Activated naive CD8-positive, alpha-beta T cell treated with anti-CD3 and anti-CD28 coated beads, Interleukin-2, amount 50 U/mL, for 16 hours (primary cell): ENCODE data around the gene CTNNA1.
"Not testable (repeated sequence)": the region's sequence is repeated elsewhere in the genome, so short reads cannot be mapped to it uniquely, and the experiment has no call there.

Experiments used
- DNase-seq: peaks from one replicate; pipeline ENCODE4 v3.0.0-alpha.2; 2020; ENCODE audit warnings: low read depth, low spot score

The CTNNA1 gene

DNA sequence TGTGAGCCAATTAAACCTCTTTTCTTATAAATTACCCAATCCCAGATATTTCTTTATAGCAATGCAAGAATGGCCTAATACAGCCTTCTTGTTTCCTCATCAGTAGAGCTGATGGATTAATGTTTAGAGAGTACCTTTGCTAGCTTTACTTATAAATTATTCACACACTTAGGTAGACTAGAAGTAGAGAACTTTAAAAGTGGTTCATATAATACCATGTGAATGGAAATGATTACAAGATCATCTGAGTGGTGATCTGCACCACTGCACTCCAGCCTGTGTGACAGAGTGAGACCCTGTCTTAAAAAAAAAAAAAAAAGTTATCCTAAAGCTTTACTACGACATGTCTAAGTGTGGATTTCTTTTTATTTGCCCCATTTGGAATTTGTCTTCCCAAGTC lies 145.1 kb downstream of the CTNNA1 start:
- DNase-seq: no peak

DNA sequence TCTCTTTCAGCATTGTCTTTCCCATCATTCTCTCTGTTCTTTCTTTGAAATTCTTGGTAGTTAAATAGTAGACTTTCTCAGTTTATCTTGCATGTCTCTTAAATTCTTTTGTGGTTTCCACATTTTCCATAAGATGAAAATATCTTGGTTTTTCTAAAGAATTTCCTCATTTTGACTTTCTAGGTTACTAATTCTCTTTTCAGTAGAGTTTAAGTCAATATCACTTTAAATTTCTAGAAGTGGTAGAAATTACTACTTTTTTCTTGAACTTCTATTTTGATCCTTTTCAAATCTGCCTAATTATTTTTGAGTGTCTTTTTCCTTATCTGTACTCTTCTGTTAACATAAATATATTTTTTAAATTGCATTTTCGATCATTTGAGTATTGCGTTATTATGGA lies 145.5 kb downstream of the CTNNA1 start:
- no peak for DNase-seq

DNA sequence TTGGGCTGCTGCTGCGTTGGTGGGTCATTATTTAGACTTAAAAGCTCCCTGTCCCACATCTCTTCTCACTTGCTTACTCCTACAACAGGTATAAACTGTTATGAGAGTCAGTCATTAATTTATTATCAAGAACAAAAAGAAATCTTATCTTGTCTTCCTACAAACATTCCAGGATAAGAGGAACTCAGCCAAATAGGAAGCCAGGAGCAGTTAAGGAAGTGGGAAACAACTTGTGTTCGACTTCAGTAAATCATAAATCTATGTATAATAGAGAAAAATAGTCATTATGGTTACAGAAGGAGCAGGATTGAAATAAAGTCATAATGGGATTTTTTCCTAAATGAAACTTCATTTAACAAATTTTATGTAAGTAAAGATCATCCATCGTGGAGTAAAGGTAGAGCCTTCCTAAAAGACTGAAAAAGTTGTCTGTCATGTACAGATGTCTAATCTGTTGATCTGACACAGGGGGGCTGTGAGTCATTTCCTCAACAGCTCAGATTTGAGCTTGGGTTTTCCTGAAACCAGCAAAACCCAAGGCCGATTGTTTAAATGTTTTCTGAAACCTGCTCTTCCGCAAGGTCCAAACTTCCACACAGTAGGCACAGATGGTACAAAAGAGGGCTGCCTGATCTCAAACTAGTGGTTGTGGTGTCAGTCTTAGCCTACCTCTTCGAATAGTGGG lies 147.2 kb downstream of the CTNNA1 start:
- DNase-seq: no peak

- DNase-seq: no peak
Observed at GRCh38 chr5:138901716-138902115, 148.5 kb downstream of the CTNNA1 start.

DNA sequence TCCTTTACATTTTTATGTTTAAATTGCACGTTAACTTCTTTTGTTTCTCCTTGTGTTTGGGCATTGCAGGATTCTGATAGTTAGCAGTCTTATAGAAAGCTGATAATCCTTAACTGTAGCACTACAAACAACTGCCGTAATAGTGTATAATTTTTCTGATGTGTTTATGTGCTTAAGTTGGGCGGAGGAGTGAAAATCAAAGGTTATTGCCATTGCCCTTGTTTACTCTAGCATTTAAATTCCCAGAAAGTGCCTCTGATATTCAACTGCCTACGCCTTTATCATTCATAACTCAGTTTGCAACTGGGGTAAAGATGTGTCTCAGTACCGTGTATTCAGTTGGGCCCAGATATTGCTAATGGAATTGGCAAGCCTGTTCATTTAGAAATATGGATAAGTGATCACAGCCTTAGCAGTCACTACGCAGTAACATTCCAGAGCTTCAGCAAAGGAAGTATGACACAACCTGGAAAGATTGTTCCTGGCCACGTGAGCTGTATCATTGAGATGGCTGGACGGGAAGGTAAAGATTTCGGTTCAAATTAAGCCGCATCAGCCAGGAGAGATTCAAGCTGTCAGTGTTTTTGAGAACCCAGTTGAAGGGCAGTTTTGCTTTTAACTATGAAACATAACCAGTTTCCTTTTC lies 150.0 kb downstream of the CTNNA1 start:
- no peak for DNase-seq

DNA sequence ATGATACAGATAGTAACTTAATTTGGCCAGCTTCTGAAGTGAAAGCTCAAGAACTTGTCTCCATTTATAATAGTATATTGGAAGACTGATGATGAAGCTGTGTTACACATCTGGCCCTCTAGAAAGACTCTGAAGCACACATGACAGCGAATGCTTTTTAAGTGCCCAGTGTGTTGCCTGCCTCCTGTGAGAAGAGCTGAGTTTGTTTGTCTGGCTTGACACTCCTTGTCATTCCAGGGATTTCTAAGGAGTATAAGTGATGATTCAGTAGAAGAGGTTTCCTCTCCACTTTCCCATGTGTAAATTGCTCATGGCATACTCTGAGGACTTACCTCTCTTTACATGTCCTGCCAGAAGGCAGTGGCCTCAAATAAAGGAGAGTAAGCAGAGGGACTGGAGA lies 152.3 kb downstream of the CTNNA1 start:
- DNase-seq: no peak

DNA sequence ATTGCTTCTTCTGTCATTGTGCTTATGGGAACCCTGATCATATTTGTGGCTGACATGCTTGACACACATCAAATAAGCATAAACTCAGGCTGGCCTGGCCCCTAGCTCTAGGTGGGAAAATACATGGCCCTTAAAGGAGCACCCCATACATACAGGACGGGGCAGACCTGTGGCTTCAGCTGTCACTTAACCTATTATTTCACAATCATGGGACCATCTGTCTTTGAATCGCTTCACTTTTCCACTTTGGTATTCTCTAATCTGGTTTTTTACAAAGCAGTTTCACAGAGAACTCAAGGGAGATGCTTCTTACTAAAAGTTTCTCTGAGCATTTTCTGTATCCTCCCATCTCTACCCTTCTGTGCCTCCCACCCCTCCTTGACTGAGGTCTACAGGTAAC lies 156.5 kb downstream of the CTNNA1 start:
- no peak for DNase-seq

DNA sequence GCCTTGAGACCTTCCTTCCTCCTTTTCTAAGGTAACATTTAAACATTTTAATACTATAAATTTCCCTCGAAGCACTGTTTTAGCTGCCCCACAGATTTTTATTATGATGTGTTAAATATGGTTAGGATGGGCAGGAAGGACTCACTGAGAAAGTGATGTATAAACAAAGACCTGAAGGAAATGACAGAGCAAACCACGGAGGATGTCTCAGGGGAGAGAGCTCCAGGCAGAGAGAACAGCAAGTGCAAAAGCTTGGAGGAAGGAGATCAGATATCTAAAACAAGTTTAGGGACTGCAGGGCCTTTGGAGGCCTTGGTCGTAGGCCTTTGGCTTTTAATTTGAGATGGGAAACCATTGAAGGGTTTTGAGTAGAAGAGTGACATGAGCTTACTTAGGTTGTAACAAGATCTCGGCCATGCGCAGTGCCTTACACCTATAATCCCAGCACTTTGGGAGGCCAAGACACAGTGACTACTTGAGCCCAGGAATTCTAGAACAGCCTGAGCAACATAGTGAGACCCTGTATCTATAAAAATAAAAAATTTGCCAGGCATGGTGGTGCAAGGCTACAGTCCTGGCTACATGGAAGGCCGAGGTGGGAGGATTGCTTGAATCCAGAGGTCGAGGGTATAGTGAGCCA lies 157.4 kb downstream of the CTNNA1 start:
- DNase-seq: no peak

DNA sequence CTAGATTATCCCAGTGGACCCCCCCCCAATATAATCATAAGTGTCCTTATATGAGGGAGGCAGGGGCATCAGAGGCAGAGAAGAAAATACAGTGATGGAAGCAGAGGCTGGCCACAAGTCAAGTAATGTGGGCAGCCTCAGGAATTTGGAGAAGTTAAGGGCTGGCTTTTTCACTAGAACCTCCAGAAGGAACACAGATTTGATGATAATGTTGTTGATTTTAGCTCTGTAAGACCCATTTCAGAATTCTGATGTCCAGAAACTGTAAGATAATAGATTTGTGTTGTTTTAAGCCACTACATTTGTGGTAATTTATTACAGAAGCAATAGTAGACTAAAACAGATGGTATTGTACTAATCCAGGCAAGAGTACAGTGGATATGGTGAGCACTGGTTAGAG lies 158.2 kb downstream of the CTNNA1 start:
- DNase-seq: no peak

- no peak for DNase-seq
Observed at GRCh38 chr5:138912093-138912492, 158.9 kb downstream of the CTNNA1 start.

DNA sequence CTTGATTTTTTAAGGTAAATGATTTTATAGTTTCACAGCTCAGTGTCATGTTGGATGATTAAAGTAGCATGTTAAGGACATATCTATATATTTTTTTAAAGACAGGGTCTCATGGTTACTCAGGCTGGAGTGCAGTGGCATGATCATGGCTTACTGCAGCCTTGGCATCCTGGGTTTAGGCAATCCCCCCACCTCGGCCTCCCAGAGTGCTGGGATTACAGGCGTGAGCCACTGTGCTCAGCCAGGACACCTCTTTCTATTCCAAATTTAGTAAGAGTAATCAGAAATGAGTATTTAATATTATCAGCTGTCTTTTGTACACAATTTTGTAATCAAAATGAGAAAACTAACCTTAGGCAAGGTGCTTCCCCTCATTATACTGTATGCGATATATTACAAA lies 160.5 kb downstream of the CTNNA1 start:
- DNase-seq: no peak

DNA sequence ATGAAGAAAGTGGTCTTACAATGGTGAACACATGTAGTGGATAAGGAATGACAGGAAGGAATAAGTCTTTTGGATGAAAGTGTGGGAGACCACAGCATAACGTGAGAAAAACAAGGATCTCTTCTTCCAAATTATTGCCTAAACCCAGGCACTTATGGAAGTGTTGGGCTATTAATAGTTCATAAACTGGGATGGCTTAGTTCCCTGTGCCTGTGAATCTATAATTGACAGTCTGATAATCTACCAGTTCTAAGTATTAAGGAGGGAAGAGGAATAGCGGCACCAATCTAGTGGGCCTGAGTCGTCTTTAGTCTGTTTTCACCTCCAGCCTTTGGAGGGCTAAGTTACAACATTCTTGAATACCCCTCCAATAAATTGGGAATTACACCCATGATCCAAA lies 161.1 kb downstream of the CTNNA1 start:
- no peak for DNase-seq

GRCh38 chr5:138918686-138919085 lies 165.5 kb downstream of the CTNNA1 start:
- DNase-seq: no peak

- DNase-seq: no peak
Observed at GRCh38 chr5:138920181-138920580, 167.0 kb downstream of the CTNNA1 start.

- DNase-seq: not testable (repeated sequence)
Observed at GRCh38 chr5:138921362-138921761, 168.1 kb downstream of the CTNNA1 start.

GRCh38 chr5:138922494-138922893 lies 169.3 kb downstream of the CTNNA1 start:
- DNase-seq: no peak

DNA sequence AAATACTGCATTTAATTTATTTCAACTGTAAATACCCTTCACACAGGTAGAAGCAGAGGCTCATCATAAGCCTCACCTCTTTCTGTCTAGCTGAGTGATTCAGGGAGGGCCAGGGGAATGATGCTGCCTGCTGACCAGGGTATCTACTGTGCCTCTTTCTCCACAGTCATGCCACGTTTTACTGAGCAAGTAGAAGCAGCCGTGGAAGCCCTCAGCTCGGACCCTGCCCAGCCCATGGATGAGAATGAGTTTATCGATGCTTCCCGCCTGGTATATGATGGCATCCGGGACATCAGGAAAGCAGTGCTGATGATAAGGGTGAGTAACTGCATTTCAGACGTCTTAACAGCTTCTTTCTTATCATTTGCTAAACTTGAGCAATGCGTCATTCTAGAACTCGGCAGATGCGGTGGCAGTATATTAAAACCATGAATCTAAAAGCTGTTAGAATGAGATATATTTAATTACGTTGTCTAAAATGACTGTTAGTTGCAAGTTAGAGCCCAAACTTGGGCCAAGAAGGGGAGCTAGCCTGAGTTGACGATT lies 171.9 kb downstream of the CTNNA1 start:
- DNase-seq: no peak

DNA sequence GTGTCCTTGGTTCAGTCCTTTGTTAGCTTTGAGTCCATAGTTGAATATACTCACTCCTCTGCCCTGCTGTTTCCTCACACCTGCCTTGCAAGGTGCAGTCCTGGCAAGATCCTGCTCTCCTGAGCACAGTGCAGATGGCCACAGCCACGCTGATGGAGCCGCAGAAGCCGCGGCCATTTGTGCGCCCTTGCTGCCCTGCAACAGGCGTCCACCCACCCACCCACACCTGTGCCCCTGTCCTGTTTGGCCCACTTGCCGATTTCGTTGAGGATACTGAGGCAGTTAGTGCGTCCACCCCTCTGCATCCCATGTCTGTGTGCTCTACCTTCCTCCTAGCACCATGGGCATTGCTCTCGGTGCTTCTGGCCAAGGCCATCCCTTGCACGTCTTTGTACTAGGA lies 173.0 kb downstream of the CTNNA1 start:
- no peak for DNase-seq

DNA sequence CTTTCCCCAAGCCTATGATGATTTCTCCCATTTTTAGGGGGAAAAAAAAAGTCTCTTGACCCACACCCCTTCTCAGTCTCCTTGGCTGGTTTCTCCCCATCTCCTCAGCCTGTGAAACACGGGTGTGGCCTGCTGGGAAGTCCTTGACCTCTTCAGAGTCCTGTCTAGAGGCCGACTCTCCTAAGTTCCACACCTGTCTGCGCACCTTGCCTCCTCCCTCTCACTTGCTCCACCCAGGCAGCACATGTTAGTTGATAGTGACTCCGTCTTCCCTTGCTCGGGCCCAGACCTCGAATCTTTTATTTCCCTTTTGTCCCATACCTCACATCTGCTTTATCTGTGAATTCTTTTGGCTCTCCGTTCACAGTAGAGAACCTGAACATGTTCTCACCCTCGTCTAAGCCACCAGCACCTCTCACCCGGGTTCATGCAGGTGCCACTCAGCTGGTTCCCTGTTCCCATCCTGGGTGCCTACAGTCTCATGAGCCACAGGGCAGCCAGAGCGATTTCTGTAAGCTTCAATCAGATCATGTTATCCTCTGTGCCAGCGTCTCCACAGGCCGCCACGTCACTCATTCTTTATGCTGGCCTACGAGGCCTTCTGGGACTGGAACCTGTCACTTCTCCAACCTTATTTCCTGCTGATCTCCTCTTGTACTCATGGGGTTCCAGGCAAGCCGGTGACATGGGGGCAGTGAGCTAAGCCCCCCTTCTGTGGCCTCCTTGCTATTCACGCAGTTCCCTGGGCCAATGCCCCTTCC lies 173.6 kb downstream of the CTNNA1 start:
- no peak for DNase-seq

DNA sequence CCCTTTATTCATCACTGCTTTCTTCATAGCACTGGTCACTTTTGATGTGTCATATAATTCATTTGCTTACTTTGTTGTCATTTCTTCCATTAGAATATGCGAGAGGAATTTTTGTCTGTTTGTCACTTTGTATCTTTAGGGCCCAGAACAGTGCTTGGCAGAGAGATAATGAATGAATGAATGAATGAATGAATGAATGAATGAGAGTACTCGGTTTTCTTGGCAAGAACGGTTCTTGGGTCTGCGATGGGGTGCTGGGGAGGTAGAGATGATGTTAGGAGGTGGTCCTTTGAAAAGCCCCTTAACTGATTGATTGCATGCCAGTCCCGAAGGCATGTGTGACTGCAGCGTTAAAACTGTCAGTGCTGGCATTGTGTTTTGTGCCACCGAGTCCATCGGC lies 174.3 kb downstream of the CTNNA1 start:
- DNase-seq: no peak

DNA sequence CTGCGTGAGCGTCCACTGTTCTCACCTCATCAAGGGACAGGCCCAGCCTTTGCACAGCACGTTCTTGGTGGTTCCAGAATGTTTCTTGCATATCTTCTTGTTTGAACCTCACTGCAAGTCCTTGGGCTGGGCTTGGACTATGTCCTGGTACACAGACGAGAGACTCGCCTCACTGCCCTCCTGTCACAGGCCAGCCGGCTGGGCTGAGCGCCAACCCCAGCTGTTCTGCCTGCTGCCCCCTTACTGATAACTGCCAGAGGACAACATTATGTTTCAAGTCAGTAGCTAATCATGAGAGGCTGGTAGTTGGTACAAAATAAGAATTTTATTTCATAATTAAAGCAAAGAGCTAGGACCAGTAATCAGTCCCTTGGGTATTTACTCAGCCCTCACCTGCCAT lies 174.8 kb downstream of the CTNNA1 start:
- DNase-seq: no peak

GRCh38 chr5:138929571-138929955 lies 176.3 kb downstream of the CTNNA1 start:
- no peak for DNase-seq
